HK-2 (cell line): ENCODE results near the gene JAKMIP1.
A peak's percentile ranks its signal among the peaks of the same experiment; 100 is the strongest.

ENCODE experiments used
- DNase-seq: peaks from one replicate; pipeline ENCODE4 v3.0.0-alpha.2; 2018; ENCODE audit not compliant: unreplicated experiment

Gene JAKMIP1

DNA sequence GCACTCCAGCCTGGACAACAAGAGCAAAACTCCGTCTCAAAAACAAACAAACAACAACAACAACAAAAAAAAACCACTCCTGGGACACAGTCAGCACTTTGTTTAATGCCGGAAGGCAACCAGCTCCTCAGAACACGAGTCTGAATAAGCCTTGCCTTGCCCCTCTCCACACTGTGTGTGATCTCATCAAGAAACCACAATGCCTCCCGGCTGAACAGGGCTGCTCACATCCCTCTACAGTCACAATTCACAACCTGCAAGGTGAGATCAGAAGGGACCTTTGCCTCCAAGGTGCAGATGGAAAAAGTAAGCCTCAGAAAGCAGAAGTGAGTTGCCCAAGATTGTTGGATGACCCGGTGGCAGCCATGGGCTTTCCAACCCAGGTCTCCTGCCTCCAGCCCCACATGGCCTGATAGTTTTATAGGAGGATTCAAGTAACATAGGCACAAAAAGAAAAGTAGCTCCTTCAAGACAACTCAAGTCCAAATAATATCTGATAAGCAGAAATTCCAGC lies 80.8 kb downstream of the JAKMIP1 start:
- DNase-seq: no peak

DNA sequence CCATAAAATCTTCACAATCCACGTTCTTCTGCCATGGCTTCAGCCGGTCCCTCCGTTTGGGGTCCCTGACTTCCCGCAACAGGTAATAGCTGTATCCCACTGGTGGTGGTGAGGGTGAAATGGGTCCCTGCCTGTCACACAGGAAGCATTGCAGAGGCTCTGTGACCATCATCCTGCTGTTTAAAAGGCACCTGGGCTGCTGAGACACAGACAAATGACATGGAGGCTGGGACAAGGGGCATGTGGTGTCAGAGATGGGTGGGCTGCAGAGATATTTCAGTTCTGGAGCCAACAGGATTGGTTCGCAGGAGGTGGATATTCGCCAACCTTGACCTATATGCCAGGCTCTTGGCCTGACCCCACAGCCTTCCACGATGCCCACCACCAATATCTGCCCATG lies 82.1 kb downstream of the JAKMIP1 start:
- DNase-seq: no peak

DNA sequence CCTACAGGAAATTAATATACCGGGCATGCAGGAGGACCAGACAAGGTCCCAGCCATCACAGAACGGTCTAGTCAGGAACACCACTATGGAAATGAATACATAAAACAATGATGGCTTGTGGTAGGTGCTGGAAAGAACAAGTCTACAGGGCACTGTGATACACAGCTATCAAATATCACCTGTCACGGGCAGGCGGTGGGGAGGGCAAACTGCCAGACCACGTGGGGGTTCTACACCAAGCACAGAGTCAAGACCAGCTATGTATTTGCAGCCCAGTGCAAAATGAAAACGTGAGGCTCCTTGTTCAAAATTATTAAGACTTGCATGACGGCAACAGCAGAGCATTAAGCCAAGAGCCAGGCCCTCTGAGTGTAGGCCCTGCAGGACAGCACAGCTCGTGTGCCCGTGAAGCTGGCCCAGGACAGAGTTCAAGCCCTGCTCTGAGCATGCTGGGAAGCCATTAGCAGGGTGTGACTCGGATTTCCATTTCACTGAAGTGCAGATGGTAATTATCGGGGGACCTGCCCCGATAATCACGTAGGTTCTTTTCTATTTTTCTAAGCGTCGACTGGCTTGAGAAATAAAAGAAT lies 83.6 kb downstream of the JAKMIP1 start:
- no peak for DNase-seq

DNA sequence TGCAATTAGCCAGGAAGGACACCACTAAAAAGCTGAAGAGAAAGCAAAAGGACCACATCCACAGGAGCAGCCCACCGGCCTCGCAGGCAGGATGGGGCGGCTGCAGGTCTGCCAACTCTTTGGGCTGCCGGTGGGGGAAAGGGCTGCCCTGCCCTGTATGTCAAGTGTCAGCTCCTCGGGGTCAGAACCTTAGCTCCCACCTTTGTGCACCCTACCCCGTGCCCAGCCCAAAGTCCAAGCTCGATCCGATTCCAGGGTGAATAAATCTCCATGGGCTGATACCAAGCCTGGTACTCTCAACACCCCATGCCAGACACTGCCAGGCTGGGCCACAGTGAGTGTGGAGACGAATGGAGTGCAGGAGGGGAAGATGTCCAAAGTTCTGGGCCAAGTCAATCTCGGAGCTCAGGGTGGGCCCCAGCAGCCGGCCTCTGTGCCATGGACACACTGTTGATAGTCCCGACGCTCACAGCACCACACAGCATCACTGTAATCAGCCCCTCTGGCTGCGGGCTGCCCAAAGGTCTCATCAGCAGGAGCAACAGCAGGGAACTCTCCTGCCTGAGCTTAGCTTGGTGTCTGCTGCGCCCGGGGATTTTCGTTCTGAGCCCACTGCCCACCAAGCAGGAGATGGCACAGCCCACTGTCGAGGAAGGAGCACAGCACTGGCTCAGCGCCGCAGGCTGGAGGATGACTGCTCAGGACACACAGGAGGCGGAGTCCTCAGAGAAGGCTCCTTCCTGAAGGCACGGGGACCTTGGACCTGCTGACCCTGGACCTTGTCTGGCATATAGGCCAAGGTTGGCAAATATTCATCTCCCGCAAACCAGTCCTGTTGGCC lies 84.4 kb downstream of the JAKMIP1 start:
- DNase-seq: no peak

DNA sequence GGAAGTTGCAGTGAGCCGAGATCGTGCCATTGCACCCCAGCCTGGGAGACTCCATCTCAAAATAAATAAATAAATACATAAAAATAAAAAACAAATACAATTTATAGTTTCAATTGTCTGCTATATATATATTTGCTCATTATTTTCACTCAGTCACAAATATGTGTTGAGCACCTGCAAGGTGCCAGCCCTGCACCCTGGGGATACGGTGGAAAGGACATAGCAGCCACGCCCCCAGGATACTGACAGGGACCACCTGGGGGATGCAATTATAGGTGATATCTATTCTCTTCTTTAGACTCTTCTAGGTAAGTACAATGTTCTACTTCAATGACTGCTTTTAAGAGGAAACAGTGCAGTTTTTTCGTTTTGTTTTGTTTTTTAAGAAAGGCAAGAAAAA lies 85.0 kb downstream of the JAKMIP1 start:
- DNase-seq: no peak

DNA sequence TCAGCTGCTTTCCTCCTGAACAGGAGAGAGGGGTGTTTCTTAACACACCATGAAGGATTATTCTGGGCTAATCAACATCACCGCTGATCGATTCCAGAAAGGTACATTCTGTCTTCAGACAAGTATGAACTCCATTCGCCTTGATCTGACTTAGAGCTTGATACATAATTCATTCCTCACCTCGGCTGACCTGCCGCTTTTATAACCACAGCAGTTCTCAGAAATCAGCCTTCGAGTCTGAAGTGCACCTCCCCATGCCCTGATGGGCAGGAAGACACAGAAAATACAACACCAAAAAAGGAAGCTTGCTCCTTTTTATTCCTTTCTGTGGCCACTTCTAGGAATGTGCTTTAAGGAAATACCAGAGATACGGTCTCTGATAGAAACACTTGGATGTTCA lies 85.7 kb downstream of the JAKMIP1 start:
- DNase-seq: no peak

DNA sequence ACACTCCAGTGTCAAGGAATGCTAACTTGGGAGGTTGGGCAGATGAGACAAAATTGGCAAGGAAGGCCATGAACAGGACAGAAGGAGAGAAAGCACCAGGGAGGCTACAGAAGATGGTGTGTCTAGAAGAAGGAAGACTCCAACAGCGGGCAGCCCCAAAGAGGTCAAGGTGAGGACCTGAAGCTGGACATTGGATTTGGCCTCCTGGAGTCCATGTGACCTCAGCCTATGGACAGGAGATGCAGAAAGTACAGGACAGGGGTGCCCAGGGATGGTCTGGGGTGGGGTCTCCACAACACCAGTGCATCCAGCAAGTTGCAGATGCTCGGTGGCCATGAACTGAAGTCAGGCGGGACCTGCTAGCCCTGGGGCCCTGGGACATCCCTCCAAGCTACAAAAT lies 86.2 kb downstream of the JAKMIP1 start:
- no peak for DNase-seq

DNA sequence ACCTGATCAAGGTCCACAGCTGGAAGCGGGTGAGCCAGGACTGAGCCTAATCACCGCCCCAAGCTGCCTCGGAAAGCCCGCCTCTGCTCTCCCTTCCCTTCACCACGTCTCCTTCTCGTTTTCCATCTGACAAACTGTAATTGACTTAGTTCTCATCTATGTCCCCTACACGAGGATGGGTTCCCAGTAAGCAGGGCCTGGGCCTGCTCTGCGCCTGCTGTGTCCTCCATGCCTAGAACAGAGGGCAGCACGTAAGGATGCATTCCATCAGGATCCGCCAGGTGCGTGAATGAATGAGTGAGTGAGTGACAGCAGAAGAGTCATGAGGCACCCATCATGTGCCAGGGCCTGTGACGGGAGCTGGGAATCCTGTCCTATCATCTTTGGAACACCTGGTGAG lies 86.7 kb downstream of the JAKMIP1 start:
- DNase-seq: no peak

DNA sequence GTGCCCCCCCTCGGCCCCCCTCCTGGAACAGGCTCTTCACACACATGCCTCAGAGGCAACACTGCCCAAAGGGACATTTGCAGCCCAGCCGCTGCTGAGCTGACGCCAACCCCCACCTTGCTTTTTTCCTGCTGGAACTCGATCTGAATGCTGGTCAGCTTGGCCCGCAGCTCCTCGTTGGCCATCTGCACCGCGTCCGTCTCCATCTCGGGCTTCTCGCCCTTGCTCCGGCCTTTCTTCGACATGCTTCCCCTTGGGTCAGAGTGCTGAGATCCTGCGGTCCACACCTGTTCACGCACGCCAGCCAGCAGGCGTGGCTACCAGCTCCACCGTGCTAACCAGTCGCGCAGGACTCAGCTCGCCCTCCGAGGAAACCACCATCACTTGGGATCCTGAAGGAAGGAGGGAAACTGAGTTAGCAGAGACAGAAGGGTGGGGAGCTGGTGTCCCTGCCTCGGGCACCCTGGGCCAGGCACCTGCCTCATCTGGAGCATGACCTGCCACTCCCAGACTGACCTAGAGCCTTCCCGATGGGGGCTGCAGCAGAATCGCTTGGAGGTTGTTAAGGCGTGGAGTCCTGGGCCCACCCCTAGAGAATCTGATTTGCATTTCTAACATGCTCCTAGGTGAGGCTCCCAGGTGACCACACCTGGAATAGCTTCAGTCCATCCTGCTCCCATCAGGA lies 87.6 kb downstream of the JAKMIP1 start:
- no peak for DNase-seq

DNA sequence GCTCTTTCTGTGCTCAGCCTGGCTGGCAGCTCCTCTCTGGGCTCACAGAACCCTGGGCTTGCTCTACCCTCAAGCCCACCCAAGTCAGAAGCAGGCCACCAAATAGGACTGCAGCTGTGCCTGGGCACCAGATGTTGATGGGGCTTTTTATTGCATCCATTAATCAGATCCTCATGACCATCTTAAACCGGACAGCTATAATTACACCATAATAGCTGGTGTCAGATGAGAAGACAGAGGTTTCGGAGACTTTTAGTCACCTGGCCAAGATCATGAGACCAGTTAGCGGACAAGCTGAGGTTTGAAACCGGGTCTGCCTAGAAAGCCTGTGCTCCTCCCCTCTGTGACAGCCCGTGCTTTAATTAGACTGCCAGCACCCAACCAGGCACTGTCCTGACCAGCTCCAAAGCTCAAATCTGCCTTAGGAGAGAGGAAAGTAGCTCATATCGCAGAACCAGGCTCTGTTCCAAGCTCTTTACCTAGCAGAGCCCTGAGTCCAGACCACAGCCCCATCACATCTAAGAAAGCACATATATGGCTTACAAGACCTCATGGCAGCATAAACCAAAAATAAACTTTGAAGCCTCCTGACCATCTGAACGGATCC lies 88.9 kb downstream of the JAKMIP1 start:
- DNase-seq: no peak

DNA sequence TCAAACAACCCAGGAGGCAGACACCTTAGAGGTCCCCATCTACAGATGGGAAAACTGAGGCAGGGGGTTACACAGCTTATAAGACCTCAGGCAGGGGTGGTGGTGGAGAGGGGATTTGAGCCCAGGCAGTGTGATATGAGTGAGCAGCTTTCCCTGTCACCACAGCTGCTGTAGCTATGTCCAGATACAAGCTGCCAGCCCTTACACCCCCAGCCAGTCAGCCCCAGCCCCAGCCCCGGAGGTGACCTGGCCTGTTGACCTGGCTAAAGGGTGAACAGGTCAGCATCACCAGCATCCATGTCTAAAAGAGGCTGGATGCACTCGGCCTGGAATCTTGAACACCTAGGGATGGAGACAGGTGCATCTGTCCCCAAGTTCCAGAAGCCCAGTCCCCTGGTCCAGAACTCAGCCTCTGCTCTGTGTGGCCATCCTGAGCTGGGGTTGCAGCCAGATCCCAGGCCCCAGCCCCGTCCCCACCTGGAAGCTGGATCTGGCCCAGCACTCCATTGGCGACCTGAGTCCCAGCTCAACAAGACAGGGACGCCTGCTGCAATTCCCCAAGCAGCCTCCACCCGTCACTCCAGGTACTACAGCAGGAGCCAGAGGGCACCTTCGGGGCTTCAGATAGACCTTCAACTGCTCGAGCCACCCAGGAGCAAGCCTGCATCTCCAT lies 89.5 kb downstream of the JAKMIP1 start:
- DNase-seq: no peak

DNA sequence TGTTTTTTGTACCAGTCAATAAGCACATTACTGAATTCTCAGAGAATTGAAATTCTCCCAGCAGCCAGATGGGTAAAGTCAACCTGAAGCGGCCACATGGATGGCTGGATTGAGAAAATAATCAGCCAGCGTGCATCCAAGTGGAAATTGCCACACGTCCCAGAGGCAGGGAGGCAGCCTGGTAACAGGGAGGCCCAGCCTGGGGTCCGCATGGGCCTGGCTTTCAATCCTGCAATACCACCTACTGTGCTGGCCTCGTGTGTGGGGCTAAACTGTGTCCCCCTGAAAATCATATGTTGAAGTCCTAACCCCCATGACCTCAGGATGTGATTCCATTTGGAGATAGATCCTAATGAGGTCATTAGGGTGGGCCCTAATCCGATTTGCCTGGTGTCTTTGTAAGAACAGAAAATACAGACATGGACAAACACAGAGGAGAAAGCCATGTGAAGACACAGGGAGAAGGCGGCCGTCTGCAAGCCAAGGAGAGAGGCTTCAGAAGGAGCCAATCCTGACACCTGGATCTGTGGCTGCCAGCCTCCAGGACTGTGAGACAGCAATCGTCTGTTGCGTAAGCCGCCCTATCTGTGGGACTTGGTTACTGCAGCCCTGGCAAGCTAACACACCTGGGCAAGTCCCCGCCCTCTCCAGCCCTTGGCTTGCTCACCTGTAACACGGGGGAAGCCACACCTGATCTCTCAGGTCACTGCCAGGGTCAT lies 90.3 kb downstream of the JAKMIP1 start:
- peak; percentile 7 for DNase-seq

DNA sequence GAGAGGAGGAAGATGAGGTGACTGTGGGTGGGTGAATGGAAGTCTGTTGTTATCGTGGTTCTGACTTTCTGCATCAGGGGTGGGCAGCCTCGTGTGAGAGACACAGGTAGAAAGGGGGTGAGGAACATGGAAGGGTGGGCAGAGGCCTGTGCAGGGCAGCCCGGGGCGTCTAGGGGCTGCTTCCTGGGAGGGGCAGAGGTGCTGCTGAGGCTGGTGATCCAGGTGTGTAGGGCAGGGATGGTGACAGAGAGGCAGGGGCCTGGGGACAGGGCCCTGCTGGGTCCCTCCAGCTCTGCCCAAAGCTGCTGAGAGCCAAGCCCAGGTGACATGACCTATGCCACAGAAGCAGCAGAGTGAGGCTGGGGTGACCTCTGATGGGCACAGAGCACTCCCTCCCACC lies 92.5 kb downstream of the JAKMIP1 start:
- DNase-seq: no peak

DNA sequence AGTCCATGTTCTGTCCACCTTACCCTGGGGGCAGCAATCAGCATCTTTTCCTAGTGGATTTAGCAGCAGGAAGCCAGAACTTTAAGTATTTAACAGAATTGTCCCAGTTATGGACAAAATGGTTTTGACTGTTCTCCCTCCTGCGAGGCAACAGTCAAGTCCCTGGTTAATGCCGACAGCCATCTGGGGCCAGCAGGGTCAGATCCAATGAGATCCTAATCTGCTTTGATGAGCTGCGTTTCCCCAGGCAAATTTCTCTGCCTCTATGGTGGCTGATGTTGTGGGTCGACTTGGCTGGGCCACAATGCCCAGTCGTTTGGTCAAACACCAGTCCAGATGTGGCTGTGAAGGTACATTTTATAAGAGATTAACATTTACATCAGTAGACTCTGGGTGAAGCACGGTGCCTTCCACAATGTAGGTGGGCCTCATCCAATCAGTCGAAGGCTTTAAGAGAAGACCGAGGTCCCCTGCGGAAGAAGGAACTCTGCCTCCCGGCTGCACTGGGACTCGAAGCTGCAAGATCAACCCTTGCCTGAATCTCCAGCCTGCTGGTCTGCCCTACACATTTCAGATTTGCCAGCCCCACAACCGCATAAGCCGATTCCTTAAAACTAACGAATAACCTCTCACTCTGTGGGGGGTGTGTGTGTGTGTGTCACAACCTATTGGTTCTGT lies 93.1 kb downstream of the JAKMIP1 start:
- no peak for DNase-seq

DNA sequence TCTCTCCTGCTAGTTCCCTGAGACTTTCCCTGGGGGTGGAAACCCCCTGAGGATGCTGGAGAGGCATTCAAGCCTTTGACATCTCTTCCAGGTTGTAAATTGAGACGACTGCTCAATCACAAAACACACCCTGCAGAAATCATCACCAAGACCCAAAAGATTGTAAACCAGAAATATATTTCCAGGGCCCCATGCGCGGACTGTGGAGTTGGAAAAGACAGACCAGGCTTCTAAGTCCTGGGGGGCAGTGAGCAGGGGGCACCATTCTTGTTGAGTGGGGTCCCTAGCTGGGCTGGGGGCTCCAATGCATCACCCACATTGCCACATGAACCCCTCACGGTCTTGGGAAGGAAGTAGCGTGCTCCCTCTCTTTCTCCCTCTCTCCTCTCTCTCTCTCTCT lies 94.2 kb downstream of the JAKMIP1 start:
- no peak for DNase-seq

DNA sequence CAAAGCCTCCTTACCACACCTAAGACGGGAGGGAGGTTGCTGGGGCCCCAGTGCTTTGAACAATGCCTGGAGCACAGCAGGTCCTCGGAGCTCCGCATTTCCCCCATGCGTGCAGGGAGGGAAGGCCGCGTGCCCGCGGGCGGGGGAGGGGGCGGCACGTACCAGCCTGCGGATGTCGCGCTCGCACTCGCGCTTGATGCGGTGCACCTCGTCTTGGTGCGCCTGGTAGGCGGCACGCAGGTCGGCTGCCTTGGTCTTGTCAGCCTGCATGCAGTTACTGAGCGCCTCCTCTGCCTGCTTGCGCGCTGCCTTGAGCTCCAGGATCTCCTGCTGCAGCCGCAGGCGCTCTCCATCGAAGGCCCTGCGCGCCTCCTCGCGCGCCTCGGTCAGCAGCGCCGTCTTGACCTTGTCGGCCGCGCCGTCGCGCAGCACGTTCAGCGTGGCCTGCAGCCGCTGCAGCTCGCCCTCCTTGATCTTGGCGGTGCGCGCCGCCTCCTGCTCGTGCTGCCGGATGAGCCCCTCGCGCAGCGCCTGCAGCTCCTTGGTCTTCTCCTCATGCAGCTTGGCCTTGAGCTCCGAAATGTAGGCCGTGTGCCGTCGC lies 94.9 kb downstream of the JAKMIP1 start:
- no peak for DNase-seq

DNA sequence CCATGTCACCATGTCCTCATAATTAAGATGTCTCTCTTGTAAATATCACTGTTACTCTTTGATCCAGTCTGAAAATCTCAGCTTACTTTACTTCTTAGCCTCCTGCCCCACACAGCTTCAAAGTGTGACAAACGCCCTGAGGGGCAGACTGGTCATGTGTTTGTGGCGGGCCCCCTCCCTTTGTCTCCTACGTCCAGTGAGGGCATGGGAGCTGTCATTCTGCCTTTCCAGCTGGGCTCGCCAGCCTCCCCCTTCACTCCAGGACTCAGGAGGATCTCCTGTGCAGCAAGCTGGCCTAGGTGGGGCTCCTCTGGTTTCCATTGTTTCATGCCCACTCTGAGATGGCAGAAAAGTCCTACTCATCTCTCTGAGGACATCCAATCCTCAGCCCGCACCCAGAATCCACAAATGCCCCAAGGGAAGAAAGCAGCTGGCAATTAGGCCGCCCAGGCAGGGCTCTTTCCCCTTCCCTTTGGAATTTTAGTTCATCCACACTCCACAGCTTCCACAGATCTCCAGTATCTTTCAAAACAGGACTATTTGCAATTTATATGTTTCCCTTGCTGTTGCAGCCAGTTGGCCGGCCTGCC lies 95.7 kb downstream of the JAKMIP1 start:
- no peak for DNase-seq

DNA sequence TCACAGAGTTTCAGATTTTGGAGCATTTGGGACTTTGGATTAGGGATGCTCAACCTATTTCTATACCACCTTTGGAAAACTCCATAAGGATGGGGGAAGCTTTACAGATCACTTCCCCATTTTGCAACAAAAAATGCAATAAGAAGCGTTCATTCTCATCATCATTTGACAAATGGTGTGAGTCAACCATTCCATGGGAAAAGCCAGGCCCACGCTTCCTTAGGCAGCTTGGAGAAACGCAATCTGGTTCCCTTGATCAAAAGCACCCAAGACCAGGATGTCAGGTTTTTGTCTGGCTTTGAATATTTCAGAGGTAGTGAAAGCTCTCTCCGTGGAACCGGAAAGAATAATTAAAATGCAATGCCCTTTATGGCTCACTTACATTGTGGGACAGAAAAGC lies 102.8 kb downstream of the JAKMIP1 start:
- no peak for DNase-seq

DNA sequence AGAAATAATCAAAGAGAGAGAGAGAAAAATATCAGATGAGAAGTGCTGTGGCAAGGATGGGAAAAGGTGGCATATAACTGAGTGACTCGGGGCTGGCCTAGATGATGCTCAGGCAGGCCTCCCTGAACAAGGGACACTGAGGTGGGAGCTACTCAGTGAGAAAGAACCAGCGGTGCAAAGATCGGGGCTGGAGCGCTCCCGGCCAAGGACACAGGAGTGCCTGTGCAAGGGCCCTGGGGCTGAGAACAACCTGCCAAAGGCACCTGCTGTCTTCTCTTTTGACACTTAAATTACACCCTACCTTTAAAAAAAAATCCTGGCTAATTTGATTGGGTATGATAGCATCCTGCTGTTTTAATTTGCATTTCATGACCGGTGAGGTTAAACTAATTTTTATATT lies 104.5 kb downstream of the JAKMIP1 start:
- DNase-seq: no peak
